Activated CD8-positive, alpha-beta memory T cell treated with anti-CD3 and anti-CD28 coated beads for 1 hour (primary cell): ENCODE results near the gene PALMD.

ENCODE experiments used
- DNase-seq, 2 donors: peaks; one replicate each; pipeline ENCODE4 v3.0.0-alpha.2; 2020; ENCODE audit warnings: low read depth in 1 of 2; ENCODE audit errors: extremely low read depth in 1 of 2

Gene PALMD

GRCh38 chr1:99634971-99635624 is 10.8 kb upstream of the PALMD start:
- no peak for DNase-seq

GRCh38 chr1:99635664-99636063 is 10.2 kb upstream of the PALMD start:
- no peak for DNase-seq

- DNase-seq, result no peak
These were observed 9.2 kb upstream of the PALMD start for GRCh38 chr1:99636647-99637175.

- no peak for DNase-seq
These were observed 7.1 kb upstream of the PALMD start for GRCh38 chr1:99638853-99639252.

GRCh38 chr1:99639408-99639807 is 6.5 kb upstream of the PALMD start:
- no peak for DNase-seq

GRCh38 chr1:99639945-99640344 is 6.0 kb upstream of the PALMD start:
- DNase-seq, result no peak

- DNase-seq, result no peak
These were observed 5.2 kb upstream of the PALMD start for GRCh38 chr1:99640672-99641071.

GRCh38 chr1:99641558-99641957 is 4.4 kb upstream of the PALMD start:
- no peak for DNase-seq

- DNase-seq, result no peak
These were observed 3.9 kb upstream of the PALMD start for GRCh38 chr1:99642053-99642452.

GRCh38 chr1:99643021-99643779 is 2.7 kb upstream of the PALMD start:
- no peak for DNase-seq

- DNase-seq, result no peak
These were observed 1.5 kb upstream of the PALMD start for GRCh38 chr1:99644279-99645004.

- DNase-seq, result no peak
These were observed 710 bp upstream of the PALMD start for GRCh38 chr1:99645203-99645602.

GRCh38 chr1:99646868-99647267 is 955 bp downstream of the PALMD start:
- no peak for DNase-seq

- DNase-seq, result no peak
These were observed 1.6 kb downstream of the PALMD start for GRCh38 chr1:99647490-99647889.

GRCh38 chr1:99648107-99648506 is 2.2 kb downstream of the PALMD start:
- no peak for DNase-seq

- no peak for DNase-seq
These were observed 4.1 kb downstream of the PALMD start for GRCh38 chr1:99650030-99650429.

GRCh38 chr1:99650773-99651437 is 5.0 kb downstream of the PALMD start:
- no peak for DNase-seq

- no peak for DNase-seq
These were observed 7.0 kb downstream of the PALMD start for GRCh38 chr1:99652881-99653281.

- DNase-seq, result no peak
These were observed 9.5 kb downstream of the PALMD start for GRCh38 chr1:99655376-99655775.

GRCh38 chr1:99656701-99657100 is 10.8 kb downstream of the PALMD start:
- no peak for DNase-seq
